IMR-90 (cell line): ENCODE data around the gene CEP135. TPM values are rescaled to one million over a fixed set of nuclear protein-coding genes. Genes with fewer than 3 reads are reported as not detected.

ENCODE experiments used
- ATAC-seq: fragments of 200-7000 bp; cut with Tn5 transposase; 2 replicates; pipeline ENCODE4 v1.9.1; 2020; ENCODE audit warnings: low read depth, mild to moderate bottlenecking, moderate library complexity
- BruUV-seq: library from RNA; stranded (reverse); fragments of 400-500 nt; replicated peaks from 2 replicates; lab custom pipeline; 2021; lab: Mats Ljungman, UMichigan
- CTCF ChIA-PET: fragments of 300-600 bp; formaldehyde crosslinking; extraction: SDS; loops from one replicate; lab custom pipeline; 2021; ENCODE audit warnings: antibody characterized with exemption; lab: Yijun Ruan, JAX
- POLR2A ChIA-PET: fragments of 300-600 bp; sonication (Branson Sonifier 250); formaldehyde crosslinking; loops from one replicate; lab custom pipeline; 2022; ENCODE audit warnings: antibody characterized with exemption; ENCODE audit not compliant: unreplicated experiment; lab: Charles Lee
- DNase-seq: peaks from one replicate; pipeline ENCODE4 v3.0.0; 2013
- H2AFZ ChIP-seq: replicated peaks from 2 replicates; pipeline ENCODE3; 2013; ENCODE audit warnings: low read length, mild to moderate bottlenecking; ENCODE audit not compliant: poor library complexity
- H2AK5ac ChIP-seq: 2 replicates; pipeline ENCODE4 v1.6.1; 2013; ENCODE audit warnings: low read depth, low read length, inconsistent platforms
- H2AK9ac ChIP-seq: replicated peaks from 2 replicates; pipeline ENCODE3; 2013; ENCODE audit warnings: mild to moderate bottlenecking, low read depth, low read length, moderate library complexity; ENCODE audit not compliant: poor library complexity
- H2BK120ac ChIP-seq: 2 replicates; pipeline ENCODE4 v1.6.1; 2013; ENCODE audit warnings: low read depth, low read length, inconsistent platforms
- H2BK15ac ChIP-seq: 3 replicates; pipeline ENCODE4 v1.6.1; 2013; ENCODE audit warnings: low read depth, low read length, inconsistent platforms
- H2BK20ac ChIP-seq: 2 replicates; pipeline ENCODE4 v1.6.1; 2013; ENCODE audit warnings: low read depth, mild to moderate bottlenecking, inconsistent platforms, low read length, moderate library complexity
- H2BK5ac ChIP-seq: 2 replicates; pipeline ENCODE4 v1.6.1; 2013; ENCODE audit warnings: mild to moderate bottlenecking, low read depth, low read length, inconsistent platforms; ENCODE audit not compliant: poor library complexity, severe bottlenecking
- H3K14ac ChIP-seq: replicated peaks from 2 replicates; pipeline ENCODE4 v1.6.1; 2013; ENCODE audit warnings: low read depth, low read length, inconsistent platforms
- H3K18ac ChIP-seq: 2 replicates; pipeline ENCODE4 v1.6.1; 2013; ENCODE audit warnings: low read depth, low read length, control low read depth
- H3K23ac ChIP-seq: 2 replicates; pipeline ENCODE4 v1.6.1; 2013; ENCODE audit warnings: low read depth, low read length, inconsistent platforms
- H3K27ac ChIP-seq: 2 replicates; pipeline ENCODE4 v1.5.1; 2013; ENCODE audit warnings: mild to moderate bottlenecking, control low read depth, low read length; ENCODE audit not compliant: insufficient read depth
- H3K27me3 ChIP-seq: 2 replicates; pipeline ENCODE4 v1.6.1; 2013; ENCODE audit warnings: low read length; ENCODE audit not compliant: control insufficient read depth, insufficient read depth
- H3K36me3 ChIP-seq: 2 replicates; pipeline ENCODE4 v1.6.1; 2013; ENCODE audit warnings: low read length, mixed read lengths; ENCODE audit not compliant: control insufficient read depth, insufficient read depth
- H3K4ac ChIP-seq: 2 replicates; pipeline ENCODE4 v1.6.1; 2013; ENCODE audit warnings: low read depth, low read length, inconsistent platforms
- H3K4me1 ChIP-seq: 2 replicates; pipeline ENCODE4 v1.6.1; 2013; ENCODE audit warnings: low read length, mixed read lengths; ENCODE audit not compliant: control insufficient read depth, insufficient read depth
- H3K4me2 ChIP-seq: 2 replicates; pipeline ENCODE4 v1.6.1; 2013; ENCODE audit warnings: low read depth, mild to moderate bottlenecking, control low read depth, low read length, moderate library complexity
- H3K4me3 ChIP-seq: 2 replicates; pipeline ENCODE4 v1.5.1; 2013; ENCODE audit warnings: low read depth, mild to moderate bottlenecking, control low read depth, low read length, moderate library complexity; ENCODE audit not compliant: insufficient read depth
- H3K56ac ChIP-seq: 2 replicates; pipeline ENCODE4 v1.6.1; 2013; ENCODE audit warnings: low read length, inconsistent platforms; ENCODE audit not compliant: insufficient read depth; ENCODE audit errors: extremely low read depth
- H3K79me1 ChIP-seq, 2 experiments: 2 replicates each; pipeline ENCODE4 v1.6.1; 2013; ENCODE audit warnings: low read length in 2 of 2, inconsistent platforms in 1 of 2, low read depth in 1 of 2
- H3K9ac ChIP-seq: 2 replicates; pipeline ENCODE4 v1.6.1; 2013; ENCODE audit warnings: low read depth, low read length, control low read depth
- H3K9me1 ChIP-seq: 2 replicates; pipeline ENCODE4 v1.6.1; 2013; ENCODE audit warnings: low read length, inconsistent platforms; ENCODE audit not compliant: insufficient read depth
- H3K9me3 ChIP-seq: 2 replicates; pipeline ENCODE4 v1.6.1; 2013; ENCODE audit warnings: low read length; ENCODE audit not compliant: control insufficient read depth, insufficient read depth
- H4K20me1 ChIP-seq: 2 replicates; pipeline ENCODE4 v1.6.1; 2013; ENCODE audit warnings: low read length, inconsistent platforms; ENCODE audit not compliant: insufficient read depth
- H4K5ac ChIP-seq: 2 replicates; pipeline ENCODE4 v1.6.1; 2013; ENCODE audit warnings: mild to moderate bottlenecking, low read depth, low read length, control low read depth
- H4K8ac ChIP-seq, 2 experiments: 2 replicates each; pipeline ENCODE4 v1.6.1; 2013; ENCODE audit warnings: low read depth in 2 of 2, low read length in 2 of 2, control low read depth in 1 of 2, inconsistent platforms in 1 of 2
- H4K91ac ChIP-seq: 2 replicates; pipeline ENCODE4 v1.6.1; 2013; ENCODE audit warnings: low read depth, low read length, inconsistent platforms; ENCODE audit not compliant: insufficient read depth
- CEBPB ChIP-seq: IDR thresholded peaks from 2 replicates; pipeline ENCODE4 v1.6.1; 2012; ENCODE audit warnings: low read depth, low read length, improper control_type of control experiment
- CHD1 ChIP-seq: IDR thresholded peaks from 2 replicates; pipeline ENCODE4 v1.6.1; 2012; ENCODE audit warnings: low read depth, low read length, improper control_type of control experiment
- FOS ChIP-seq: fragments of 150-350 bp; IDR thresholded peaks from 2 replicates; pipeline ENCODE4 v1.6.1; 2016; ENCODE audit warnings: low read depth, low read length
- MAFK ChIP-seq: IDR thresholded peaks from 2 replicates; pipeline ENCODE4 v1.6.1; 2012; ENCODE audit warnings: low read depth, low read length, improper control_type of control experiment
- MAZ ChIP-seq: IDR thresholded peaks from 2 replicates; pipeline ENCODE4 v1.6.1; 2012; ENCODE audit warnings: low read depth, mild to moderate bottlenecking, low read length, improper control_type of control experiment, moderate library complexity, borderline replicate concordance
- MXI1 ChIP-seq: IDR thresholded peaks from 2 replicates; pipeline ENCODE4 v1.6.1; 2012; ENCODE audit warnings: low read depth, mild to moderate bottlenecking, low read length, moderate library complexity, borderline replicate concordance
- NFE2L2 ChIP-seq: fragments of 150-350 bp; IDR thresholded peaks from 2 replicates; pipeline ENCODE4 v1.6.1; 2016; ENCODE audit warnings: low read depth, mild to moderate bottlenecking, low read length
- POLR2A ChIP-seq: IDR thresholded peaks from 2 replicates; pipeline ENCODE4 v1.6.1; 2012; ENCODE audit warnings: mild to moderate bottlenecking, low read depth, low read length
- RAD21 ChIP-seq: IDR thresholded peaks from 2 replicates; pipeline ENCODE4 v1.6.1; 2012; ENCODE audit warnings: low read length, improper control_type of control experiment
- RCOR1 ChIP-seq: IDR thresholded peaks from 2 replicates; pipeline ENCODE4 v1.6.1; 2012; ENCODE audit warnings: mild to moderate bottlenecking, low read length, improper control_type of control experiment; ENCODE audit not compliant: insufficient replicate concordance
- RFX5 ChIP-seq: IDR thresholded peaks from 2 replicates; pipeline ENCODE4 v1.8.0; 2012; ENCODE audit warnings: low read depth, mild to moderate bottlenecking, low read length, moderate library complexity
- SMC3 ChIP-seq: fragments of 150-350 bp; IDR thresholded peaks from 2 replicates; pipeline ENCODE4 v1.6.1; 2016; ENCODE audit warnings: low read depth, mild to moderate bottlenecking, antibody characterized with exemption, low read length, moderate library complexity
- USF2 ChIP-seq: fragments of 150-350 bp; IDR thresholded peaks from 2 replicates; pipeline ENCODE4 v1.6.1; 2017; ENCODE audit warnings: mild to moderate bottlenecking, antibody characterized with exemption, low read length, low read depth
- WGBS, 2 experiments: methylation state at CpG; one replicate each; pipeline versions ENCODE4 v1.1.5 to v1.1.7; 2013; ENCODE audit warnings: missing lambda C conversion rate in 2 of 2; ENCODE audit not compliant: insufficient read length in 1 of 2; ENCODE audit errors: extremely low coverage in 2 of 2; 5-methylcytosine and 5-hydroxymethylcytosine counted together
- dilution Hi-C: fragments of 300-500 bp; cut with HindIII; formaldehyde crosslinking; loops from one replicate; pipeline ENCODE4 v1.14.3; 2018; ENCODE audit warnings: low sequenced_read_pairs; ENCODE audit not compliant: unreplicated experiment
- in situ Hi-C: fragments of 300-500 bp; cut with MboI; formaldehyde crosslinking; loops from 3 replicates; pipeline ENCODE4 v1.14.3; 2019; ENCODE audit warnings: low sequenced_read_pairs, inconsistent platforms, mixed read lengths
- intact Hi-C: fragments of 100-400 bp; cut with micrococcal nuclease; formaldehyde crosslinking; loops from 2 replicates; pipeline ENCODE4 v1.10.0; 2022
- polyA plus RNA-seq, 3 experiments: library from polyadenylated mRNA; depleted of rRNA; stranded (reverse); fragments of >200 nt; gene quantifications; 2 replicates each; pipeline ENCODE4 v1.2.3, GENCODE V29; 2012; ENCODE audit warnings: low replicate concordance in 1 of 3
- total RNA-seq: library from RNA; depleted of rRNA; stranded (reverse); fragments of >200 nt; gene quantifications from 2 replicates; pipeline ENCODE4 v1.2.3, GENCODE V29; 2012
- TF ChIP-seq, protein P1 (sequence below): conservative IDR thresholded peaks from 2 replicates; pipeline ENCODE4 v1.5.1; 2012; ENCODE audit warnings: mild to moderate bottlenecking, low read depth, low read length, improper control_type of control experiment
- TF ChIP-seq, protein P2 (sequence below): fragments of 150-350 bp; IDR thresholded peaks from 2 replicates; pipeline ENCODE4 v1.6.1; 2016; ENCODE audit warnings: low read depth, mild to moderate bottlenecking, low read length, moderate library complexity, borderline replicate concordance

Gene CEP135
- total and polyA plus RNA-seq, 2 of the 4 experiments (the other 2 are of a cell fraction): 2.7 to 3.2 TPM

- H3K9ac ChIP-seq: no peak overlapping the region
- H3K4ac ChIP-seq: no peak overlapping the region
- no peak overlapping the region for H2BK120ac ChIP-seq
- H2BK15ac ChIP-seq: no peak overlapping the region
- H3K56ac ChIP-seq: no peak overlapping the region
- H2AFZ ChIP-seq: no peak overlapping the region
- ATAC-seq (no peak), DNase-seq (no peak)
- H2AK9ac ChIP-seq: no peak overlapping the region
- no TSS peak for BruUV-seq
- WGBS, 2 experiments: 100% methylated on average over 1 of the region's 3 CpGs; no CpG with 5 or more reads in 1 of the 2 experiments
- no peak overlapping the region for H3K23ac ChIP-seq
- H3K9me3 ChIP-seq: no peaks in the 10 kb centered on the region
- intact Hi-C loops (no loop called here), in situ Hi-C loops (no loop called here), dilution Hi-C loops (no loop called here)
- peaks cover 0 to 3% of the 10 kb centered on the region in 2 experiments; a peak in 3 of 4 replicates for H3K79me1 ChIP-seq
- no peak overlapping the region for H4K91ac ChIP-seq
- no peaks in the 10 kb centered on the region for H3K27me3 ChIP-seq
- no peaks in the 10 kb centered on the region; the same call in 1 of the 2 replicates for H3K4me1 ChIP-seq
- H4K5ac ChIP-seq: no peak overlapping the region
- no peak overlapping the region for H2BK20ac ChIP-seq
- H2BK5ac ChIP-seq: no peak overlapping the region
- H3K36me3 ChIP-seq: peaks cover 3% of the 10 kb centered on the region
- no peak overlapping the region for H3K18ac ChIP-seq
- TF ChIP-seq RCOR1 (no peak), USF2 (no peak), MXI1 (no peak), MAFK (no peak), SMC3 (no peak), FOS (no peak), POLR2A (no peak), CEBPB (no peak), MAZ (no peak), NFE2L2 (no peak), RAD21 (no peak), RFX5 (no peak), CHD1 (no peak)
- TF ChIP-seq, protein P1, sequence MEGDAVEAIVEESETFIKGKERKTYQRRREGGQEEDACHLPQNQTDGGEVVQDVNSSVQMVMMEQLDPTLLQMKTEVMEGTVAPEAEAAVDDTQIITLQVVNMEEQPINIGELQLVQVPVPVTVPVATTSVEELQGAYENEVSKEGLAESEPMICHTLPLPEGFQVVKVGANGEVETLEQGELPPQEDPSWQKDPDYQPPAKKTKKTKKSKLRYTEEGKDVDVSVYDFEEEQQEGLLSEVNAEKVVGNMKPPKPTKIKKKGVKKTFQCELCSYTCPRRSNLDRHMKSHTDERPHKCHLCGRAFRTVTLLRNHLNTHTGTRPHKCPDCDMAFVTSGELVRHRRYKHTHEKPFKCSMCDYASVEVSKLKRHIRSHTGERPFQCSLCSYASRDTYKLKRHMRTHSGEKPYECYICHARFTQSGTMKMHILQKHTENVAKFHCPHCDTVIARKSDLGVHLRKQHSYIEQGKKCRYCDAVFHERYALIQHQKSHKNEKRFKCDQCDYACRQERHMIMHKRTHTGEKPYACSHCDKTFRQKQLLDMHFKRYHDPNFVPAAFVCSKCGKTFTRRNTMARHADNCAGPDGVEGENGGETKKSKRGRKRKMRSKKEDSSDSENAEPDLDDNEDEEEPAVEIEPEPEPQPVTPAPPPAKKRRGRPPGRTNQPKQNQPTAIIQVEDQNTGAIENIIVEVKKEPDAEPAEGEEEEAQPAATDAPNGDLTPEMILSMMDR: no peak
- TF ChIP-seq, protein P2, sequence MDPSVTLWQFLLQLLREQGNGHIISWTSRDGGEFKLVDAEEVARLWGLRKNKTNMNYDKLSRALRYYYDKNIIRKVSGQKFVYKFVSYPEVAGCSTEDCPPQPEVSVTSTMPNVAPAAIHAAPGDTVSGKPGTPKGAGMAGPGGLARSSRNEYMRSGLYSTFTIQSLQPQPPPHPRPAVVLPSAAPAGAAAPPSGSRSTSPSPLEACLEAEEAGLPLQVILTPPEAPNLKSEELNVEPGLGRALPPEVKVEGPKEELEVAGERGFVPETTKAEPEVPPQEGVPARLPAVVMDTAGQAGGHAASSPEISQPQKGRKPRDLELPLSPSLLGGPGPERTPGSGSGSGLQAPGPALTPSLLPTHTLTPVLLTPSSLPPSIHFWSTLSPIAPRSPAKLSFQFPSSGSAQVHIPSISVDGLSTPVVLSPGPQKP: no peak
- peaks cover 4% of the 10 kb centered on the region; the same call in 1 of the 2 replicates for H3K9me1 ChIP-seq
- CTCF ChIA-PET: no interaction called here
- no peak overlapping the region for H3K4me2 ChIP-seq
- no peak overlapping the region for H4K8ac ChIP-seq
- no peaks in the 10 kb centered on the region for H4K20me1 ChIP-seq
- POLR2A ChIA-PET: no interaction called here
- no peak overlapping the region for H2AK5ac ChIP-seq
- no peak overlapping the region for H3K27ac ChIP-seq
- no peak overlapping the region for H3K14ac ChIP-seq
- no peak overlapping the region for H3K4me3 ChIP-seq
These were observed 54.9 kb downstream of the CEP135 start for GRCh38 chr4:56003606-56004005.
